Fibroblast of villous mesenchyme (primary cell): ENCODE results near the gene GLRA3. TPM values are rescaled to one million over a fixed set of nuclear protein-coding genes. Genes with fewer than 3 reads are reported as not detected.
"Not testable (repeated sequence)": the region's sequence is repeated elsewhere in the genome, so short reads cannot be mapped to it uniquely, and the experiment has no call there.

Source experiments
- DNase-seq: peaks from one replicate; pipeline ENCODE4 v3.0.0-alpha.2; 2010; ENCODE audit warnings: low read depth
- H3K4me3 ChIP-seq: 2 replicates; pipeline ENCODE4 v1.5.1; 2011; ENCODE audit warnings: low read depth, mild to moderate bottlenecking, low read length
- total RNA-seq: library from RNA; depleted of rRNA; stranded (reverse); fragments of >200 nt; gene quantifications from 2 replicates; pipeline ENCODE4 v1.2.3, GENCODE V29; 2012
- TF ChIP-seq, protein P1 (sequence below): IDR thresholded peaks from 2 replicates; pipeline ENCODE4 v1.5.1; 2012; ENCODE audit warnings: low read depth, mild to moderate bottlenecking, low read length; ENCODE audit not compliant: insufficient read depth

The GLRA3 gene
- total RNA-seq, 1 donor = not detected

- TF ChIP-seq, protein P1, sequence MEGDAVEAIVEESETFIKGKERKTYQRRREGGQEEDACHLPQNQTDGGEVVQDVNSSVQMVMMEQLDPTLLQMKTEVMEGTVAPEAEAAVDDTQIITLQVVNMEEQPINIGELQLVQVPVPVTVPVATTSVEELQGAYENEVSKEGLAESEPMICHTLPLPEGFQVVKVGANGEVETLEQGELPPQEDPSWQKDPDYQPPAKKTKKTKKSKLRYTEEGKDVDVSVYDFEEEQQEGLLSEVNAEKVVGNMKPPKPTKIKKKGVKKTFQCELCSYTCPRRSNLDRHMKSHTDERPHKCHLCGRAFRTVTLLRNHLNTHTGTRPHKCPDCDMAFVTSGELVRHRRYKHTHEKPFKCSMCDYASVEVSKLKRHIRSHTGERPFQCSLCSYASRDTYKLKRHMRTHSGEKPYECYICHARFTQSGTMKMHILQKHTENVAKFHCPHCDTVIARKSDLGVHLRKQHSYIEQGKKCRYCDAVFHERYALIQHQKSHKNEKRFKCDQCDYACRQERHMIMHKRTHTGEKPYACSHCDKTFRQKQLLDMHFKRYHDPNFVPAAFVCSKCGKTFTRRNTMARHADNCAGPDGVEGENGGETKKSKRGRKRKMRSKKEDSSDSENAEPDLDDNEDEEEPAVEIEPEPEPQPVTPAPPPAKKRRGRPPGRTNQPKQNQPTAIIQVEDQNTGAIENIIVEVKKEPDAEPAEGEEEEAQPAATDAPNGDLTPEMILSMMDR = no peak
- H3K4me3 ChIP-seq = no peak overlapping the region
- no peak for DNase-seq
Measured at GRCh38 chr4:174813292-174813691, 15.8 kb downstream of the GLRA3 start.

DNA sequence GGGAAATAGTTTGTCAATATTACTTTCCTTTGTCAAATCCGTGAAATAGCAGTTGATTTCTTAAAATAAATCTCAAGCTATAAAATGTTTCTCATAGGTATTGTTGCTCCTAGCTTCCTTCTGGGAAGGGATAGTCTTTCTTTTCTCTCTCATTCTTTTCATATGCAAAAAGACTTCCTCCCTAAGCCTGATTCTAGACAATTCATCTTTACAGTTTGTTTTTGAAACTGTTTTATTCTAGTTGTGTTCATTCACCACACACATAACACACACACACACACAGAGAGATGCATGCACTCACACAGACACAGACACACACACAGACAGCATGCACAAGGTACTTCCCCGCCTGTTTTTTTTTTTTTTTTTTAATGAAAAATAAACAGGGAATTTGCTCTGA is 18.2 kb downstream of the GLRA3 start:
- no peak overlapping the region for H3K4me3 ChIP-seq
- no peak for DNase-seq
- TF ChIP-seq, protein P1 = no peak

DNA sequence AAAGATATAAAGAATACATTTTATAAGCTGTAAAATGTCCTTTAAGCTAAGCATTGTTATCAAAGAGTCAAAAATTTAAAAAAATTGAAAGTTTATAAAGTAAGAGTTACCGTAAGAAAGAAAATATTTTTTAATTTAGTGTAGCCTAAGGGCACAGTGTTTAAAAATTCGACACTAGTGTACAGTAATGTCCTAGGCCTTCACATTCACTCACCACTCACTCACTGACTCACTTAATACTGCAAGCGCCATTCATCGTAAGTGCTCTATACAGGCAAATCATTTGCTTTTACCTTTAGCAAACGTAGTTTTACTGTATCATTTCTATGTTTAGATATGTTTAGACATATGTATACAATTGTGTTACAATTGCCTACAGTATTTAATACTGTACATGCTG is 20.2 kb downstream of the GLRA3 start:
- DNase-seq = no peak
- no peak overlapping the region for H3K4me3 ChIP-seq
- TF ChIP-seq, protein P1 = no peak

GRCh38 chr4:174808119-174808518 is 20.9 kb downstream of the GLRA3 start:
- H3K4me3 ChIP-seq = no peak overlapping the region
- no peak for DNase-seq
- TF ChIP-seq, protein P1 = no peak

DNA sequence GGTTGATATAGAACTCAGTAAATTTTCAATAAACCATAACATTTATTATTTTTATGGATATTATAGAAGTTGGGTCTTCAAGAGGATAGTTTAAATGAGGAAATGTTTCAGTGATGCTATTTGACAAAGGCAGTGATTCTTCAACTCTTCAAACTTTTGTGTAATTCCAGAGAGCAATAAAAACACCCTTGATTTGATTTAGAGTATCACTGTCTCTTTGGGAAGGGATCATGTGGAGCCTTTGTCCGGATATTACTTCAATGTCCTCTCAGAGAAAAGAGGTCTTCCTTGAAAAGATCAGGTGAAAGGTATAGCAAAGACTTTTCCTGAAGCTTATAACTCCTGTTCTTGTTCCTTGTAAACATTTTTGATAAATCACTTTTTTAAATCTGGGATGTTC is 23.3 kb downstream of the GLRA3 start:
- no peak overlapping the region for H3K4me3 ChIP-seq
- DNase-seq = no peak
- TF ChIP-seq, protein P1 = no peak

DNA sequence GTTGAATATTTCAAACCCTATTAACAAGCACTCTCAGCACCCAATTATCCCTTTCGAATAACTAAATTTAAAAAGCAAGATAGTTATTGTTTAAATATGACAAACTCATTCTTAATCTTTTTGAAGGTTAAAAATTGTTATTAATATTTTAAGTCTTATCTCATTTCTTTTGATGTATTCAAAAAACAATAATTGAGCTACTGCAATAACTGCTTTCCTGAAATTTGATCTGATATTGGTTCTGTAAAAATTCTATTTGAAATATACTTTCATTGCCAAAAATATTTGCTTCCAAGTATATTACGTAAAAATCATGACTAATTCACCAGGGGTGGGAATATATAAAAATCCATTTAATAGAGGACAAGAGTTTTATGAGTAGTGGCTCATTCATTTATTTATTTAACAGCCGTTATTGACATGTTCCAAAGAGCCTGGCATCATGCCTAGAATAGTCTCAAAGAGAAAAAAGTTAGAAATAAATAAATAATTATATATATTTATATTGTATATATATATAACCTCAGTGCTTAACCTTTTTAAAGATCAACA is 34.4 kb downstream of the GLRA3 start:
- TF ChIP-seq, protein P1 = no peak
- DNase-seq = no peak

DNA sequence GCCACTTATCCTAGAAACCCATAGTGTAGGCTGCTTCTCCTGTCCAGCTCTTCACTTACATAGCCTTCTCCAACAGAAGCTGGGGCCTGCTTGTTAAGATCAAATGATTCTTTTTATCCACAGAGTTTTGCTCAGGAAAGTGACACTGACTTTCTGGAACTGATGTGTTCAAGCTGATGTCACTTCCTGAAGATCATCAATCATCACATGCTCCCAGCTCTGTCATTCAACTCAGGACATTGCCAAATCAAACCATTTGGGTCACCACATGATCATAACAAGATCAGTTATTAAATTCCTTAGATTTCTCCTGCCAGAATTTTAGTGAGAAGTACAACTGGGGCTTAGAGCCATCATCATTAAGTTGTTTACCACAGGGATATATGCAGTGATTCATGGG is 39.4 kb downstream of the GLRA3 start:
- DNase-seq = no peak
- no peak overlapping the region for H3K4me3 ChIP-seq
- TF ChIP-seq, protein P1 = no peak

More for the DNA sequence above, 34.4 kb downstream of the GLRA3 start:
- H3K4me3 ChIP-seq = no peak overlapping the region

GRCh38 chr4:174778274-174778986 is 50.6 kb downstream of the GLRA3 start:
- DNase-seq, H3K4me3 ChIP-seq: not testable (repeated sequence)
